Activated T-helper 2 cell treated with anti-CD3 and anti-CD28 coated beads, Interferon-gamma antibody, Interleukin-2, Interleukin-4, amounts not matched to agents 10 μg/mL and 5 μg/mL and 100 μg/mL, durations not matched to agents 14 hours and 24 hours and 36 hours (primary cell): ENCODE measurements around the gene LIMA1. TPM values are rescaled to one million over a fixed set of nuclear protein-coding genes. Genes with fewer than 3 reads are reported as not detected.

Experiments used
- DNase-seq: peaks from one replicate; pipeline ENCODE4 v3.0.0; 2021; ENCODE audit warnings: low spot score
- H3K27ac Mint-ChIP-seq: one replicate; pipeline ENCODE4 v1.8.0; 2021; ENCODE audit warnings: mixed read lengths
- H3K27me3 Mint-ChIP-seq: one replicate; pipeline ENCODE4 v1.8.0; 2021; ENCODE audit warnings: low read depth, mixed read lengths
- H3K36me3 Mint-ChIP-seq: one replicate; pipeline ENCODE4 v1.8.0; 2021; ENCODE audit warnings: low read depth, mixed read lengths
- H3K4me1 Mint-ChIP-seq: one replicate; pipeline ENCODE4 v1.8.0; 2021; ENCODE audit warnings: low read depth, mixed read lengths
- H3K4me3 Mint-ChIP-seq: one replicate; pipeline ENCODE4 v1.8.0; 2021; ENCODE audit warnings: low read depth, mild to moderate bottlenecking, moderate library complexity, mixed read lengths
- H3K9me3 Mint-ChIP-seq: one replicate; pipeline ENCODE4 v1.8.0; 2021; ENCODE audit warnings: mixed read lengths
- intact Hi-C: fragments of 100-400 bp; cut with micrococcal nuclease; formaldehyde crosslinking; loops from one replicate; pipeline ENCODE4 v1.15.1; 2023
- total RNA-seq: library from RNA; stranded (reverse); gene quantifications from 2 replicates; pipeline ENCODE4 v1.2.3, GENCODE V29; 2022

The LIMA1 gene
- total RNA-seq, 1 donor from 2014 or later = 333 TPM

- DNase-seq = no peak
- intact Hi-C loops = no loop called here
- Mint-ChIP-seq H3K36me3 (peaks cover 98% of the 10 kb centered on the region), H3K27me3 (no peaks in the 10 kb centered on the region), H3K4me3 (peak overlapping the region; percentile 53), H3K9me3 (no peaks in the 10 kb centered on the region), H3K4me1 (peaks cover 61% of the 10 kb centered on the region), H3K27ac (peak overlapping the region; percentile 98)
Measured at GRCh38 chr12:50185301-50185895, 97.9 kb downstream of the LIMA1 start.

GRCh38 chr12:50184261-50184660 is 99.1 kb downstream of the LIMA1 start:
- intact Hi-C loops = loop anchor here (5.0 kb wide), 1 partner anchor 37 kb away; no protein-coding TSS in a partner anchor
- Mint-ChIP-seq H3K27ac (peak overlapping the region; percentile 34), H3K4me3 (no peak overlapping the region)

GRCh38 chr12:50182461-50182860 is 100.9 kb downstream of the LIMA1 start:
- no peaks in the 10 kb centered on the region for H3K27me3 Mint-ChIP-seq
- intact Hi-C loops = loop anchor here (5.0 kb wide), 1 partner anchor 35 kb away; no protein-coding TSS in a partner anchor
- no peak overlapping the region for H3K4me3 Mint-ChIP-seq
- H3K4me1 Mint-ChIP-seq = peaks cover 43% of the 10 kb centered on the region
- peak overlapping the region; percentile 34 for H3K27ac Mint-ChIP-seq
- peaks cover 82% of the 10 kb centered on the region for H3K36me3 Mint-ChIP-seq
- DNase-seq = no peak
- H3K9me3 Mint-ChIP-seq = no peaks in the 10 kb centered on the region

More at GRCh38 chr12:50184261-50184660, 99.1 kb downstream of the LIMA1 start:
- Mint-ChIP-seq H3K36me3 (peaks cover 87% of the 10 kb centered on the region), H3K9me3 (no peaks in the 10 kb centered on the region), H3K4me1 (peaks cover 58% of the 10 kb centered on the region), H3K27me3 (no peaks in the 10 kb centered on the region)
- DNase-seq = no peak

GRCh38 chr12:50181691-50182090 is 101.6 kb downstream of the LIMA1 start:
- intact Hi-C loops = loop anchor here (5.0 kb wide), 1 partner anchor 34 kb away; no protein-coding TSS in a partner anchor
- Mint-ChIP-seq H3K4me3 (no peak overlapping the region), H3K4me1 (peaks cover 35% of the 10 kb centered on the region), H3K27me3 (no peaks in the 10 kb centered on the region), H3K36me3 (peaks cover 82% of the 10 kb centered on the region), H3K9me3 (no peaks in the 10 kb centered on the region), H3K27ac (peak overlapping the region; percentile 42)
- DNase-seq = no peak

- Mint-ChIP-seq H3K4me3 (no peak overlapping the region), H3K36me3 (peaks cover 42% of the 10 kb centered on the region), H3K9me3 (no peaks in the 10 kb centered on the region), H3K27ac (peak overlapping the region; percentile 28), H3K27me3 (no peaks in the 10 kb centered on the region), H3K4me1 (peaks cover 8% of the 10 kb centered on the region)
- no peak for DNase-seq
- intact Hi-C loops = loop anchor here (1.0 kb wide), 1 partner anchor 43 kb away; no protein-coding TSS in a partner anchor
Measured at GRCh38 chr12:50175716-50176026, 107.6 kb downstream of the LIMA1 start.

- DNase-seq = no peak
- Mint-ChIP-seq H3K27ac (peak overlapping the region; percentile 28), H3K4me3 (no peak overlapping the region)
Measured at GRCh38 chr12:50174971-50175715, 108.2 kb downstream of the LIMA1 start.

GRCh38 chr12:50167049-50167828 is 116.1 kb downstream of the LIMA1 start, which contains the start of gene CERS5:
CERS5 (minus strand) TSS chr12:50167369; CDS start chr12:50167297, 72 bp downstream.
- Mint-ChIP-seq H3K36me3 (peaks cover 19% of the 10 kb centered on the region), H3K27ac (peak within 1 kb of the TSS; percentile 94), H3K4me1 (peaks cover 31% of the 10 kb centered on the region), H3K4me3 (peak within 1 kb of the TSS; percentile 95), H3K27me3 (no peaks in the 10 kb centered on the region), H3K9me3 (no peaks in the 10 kb centered on the region)
- DNase-seq = peak; percentile 99
- intact Hi-C loops = loop anchor here (1.0 to 2.0 kb wide), 6 partner anchors 9 to 78 kb away; partner anchors contain the start of gene COX14

More at GRCh38 chr12:50174971-50175715, 108.2 kb downstream of the LIMA1 start:
- Mint-ChIP-seq H3K9me3 (no peaks in the 10 kb centered on the region), H3K27me3 (no peaks in the 10 kb centered on the region), H3K4me1 (peaks cover 9% of the 10 kb centered on the region), H3K36me3 (peaks cover 39% of the 10 kb centered on the region)
- intact Hi-C loops = loop anchor here (1.0 kb wide), 1 partner anchor 43 kb away; no protein-coding TSS in a partner anchor

- peaks cover 19% of the 10 kb centered on the region for H3K36me3 Mint-ChIP-seq
- intact Hi-C loops = loop anchor here (1.0 to 2.0 kb wide), 6 partner anchors 8 to 78 kb away; partner anchors contain the start of gene COX14
- H3K4me3 Mint-ChIP-seq = peak overlapping the region; percentile 95
- no peaks in the 10 kb centered on the region for H3K27me3 Mint-ChIP-seq
- H3K27ac Mint-ChIP-seq = peak overlapping the region; percentile 94
- DNase-seq = peak; percentile 52
- peaks cover 31% of the 10 kb centered on the region for H3K4me1 Mint-ChIP-seq
- H3K9me3 Mint-ChIP-seq = no peaks in the 10 kb centered on the region
Measured at GRCh38 chr12:50166799-50167048, 116.6 kb downstream of the LIMA1 start.

GRCh38 chr12:50164963-50165362 is 118.4 kb downstream of the LIMA1 start:
- Mint-ChIP-seq H3K27ac (peak overlapping the region; percentile 39), H3K4me1 (peaks cover 37% of the 10 kb centered on the region), H3K9me3 (no peaks in the 10 kb centered on the region), H3K27me3 (no peaks in the 10 kb centered on the region), H3K4me3 (peak overlapping the region; percentile 95), H3K36me3 (peaks cover 30% of the 10 kb centered on the region)
- intact Hi-C loops = no loop called here
- DNase-seq = no peak

- peaks cover 45% of the 10 kb centered on the region for H3K4me1 Mint-ChIP-seq
- H3K27me3 Mint-ChIP-seq = no peaks in the 10 kb centered on the region
- no peak for DNase-seq
- H3K36me3 Mint-ChIP-seq = peaks cover 46% of the 10 kb centered on the region
- H3K9me3 Mint-ChIP-seq = no peaks in the 10 kb centered on the region
- no peak overlapping the region for H3K4me3 Mint-ChIP-seq
- intact Hi-C loops = no loop called here
- no peak overlapping the region for H3K27ac Mint-ChIP-seq
Measured at GRCh38 chr12:50162230-50162629, 121.1 kb downstream of the LIMA1 start.

GRCh38 chr12:50160643-50161042 is 122.7 kb downstream of the LIMA1 start:
- Mint-ChIP-seq H3K27ac (peak overlapping the region; percentile 54), H3K36me3 (peaks cover 42% of the 10 kb centered on the region), H3K27me3 (no peaks in the 10 kb centered on the region), H3K9me3 (no peaks in the 10 kb centered on the region), H3K4me3 (no peak overlapping the region), H3K4me1 (peaks cover 41% of the 10 kb centered on the region)
- intact Hi-C loops = no loop called here
- no peak for DNase-seq

GRCh38 chr12:50157259-50157658 is 126.1 kb downstream of the LIMA1 start:
- DNase-seq = no peak
- intact Hi-C loops = no loop called here
- peak overlapping the region; percentile 59 for H3K27ac Mint-ChIP-seq

More at GRCh38 chr12:50157259-50157658, 126.1 kb downstream of the LIMA1 start:
- peaks cover 28% of the 10 kb centered on the region for H3K4me1 Mint-ChIP-seq
- H3K27me3 Mint-ChIP-seq = no peaks in the 10 kb centered on the region
- no peak overlapping the region for H3K4me3 Mint-ChIP-seq
- H3K36me3 Mint-ChIP-seq = peaks cover 45% of the 10 kb centered on the region
- H3K9me3 Mint-ChIP-seq = no peaks in the 10 kb centered on the region
